Endodermal cell (in vitro differentiated cells): Measurements from ENCODE around the gene RFX7. TPM values are rescaled to one million over a fixed set of nuclear protein-coding genes. Genes with fewer than 3 reads are reported as not detected.

Experiments used
- DNase-seq: peaks from one replicate; pipeline ENCODE4 v3.0.0-alpha.2; 2017
- H3K27ac ChIP-seq: 2 replicates; pipeline ENCODE4 v1.5.1; 2013; ENCODE audit warnings: mild to moderate bottlenecking, low read depth, low read length, moderate library complexity
- H3K27me3 ChIP-seq: 2 replicates; pipeline ENCODE4 v1.6.1; 2013; ENCODE audit warnings: mild to moderate bottlenecking, low read length, moderate library complexity; ENCODE audit not compliant: insufficient read depth, control insufficient read depth, poor library complexity, severe bottlenecking
- H3K36me3 ChIP-seq: 2 replicates; pipeline ENCODE4 v1.7.0; 2013; ENCODE audit warnings: mild to moderate bottlenecking, low read length, moderate library complexity; ENCODE audit not compliant: control insufficient read depth, insufficient read depth
- H3K4me1 ChIP-seq: one replicate; pipeline ENCODE4 v1.7.0; 2013; ENCODE audit warnings: low read length; ENCODE audit not compliant: control insufficient read depth, insufficient read depth
- H3K4me3 ChIP-seq: 2 replicates; pipeline ENCODE4 v1.5.1; 2013; ENCODE audit warnings: mild to moderate bottlenecking, low read length, moderate library complexity
- H3K9ac ChIP-seq: 2 replicates; pipeline ENCODE4 v1.6.1; 2013; ENCODE audit warnings: mild to moderate bottlenecking, low read length, moderate library complexity; ENCODE audit not compliant: poor library complexity, severe bottlenecking; ENCODE audit errors: extremely low read depth
- H3K9me3 ChIP-seq: 2 replicates; pipeline ENCODE4 v1.6.1; 2013; ENCODE audit warnings: mild to moderate bottlenecking, low read length, moderate library complexity; ENCODE audit not compliant: control insufficient read depth
- H3K27ac Mint-ChIP-seq: 2 replicates; pipeline ENCODE4 v1.8.0; 2020; ENCODE audit warnings: mixed read lengths
- H3K27me3 Mint-ChIP-seq: 2 replicates; pipeline ENCODE4 v1.8.0; 2021; ENCODE audit warnings: mild to moderate bottlenecking, mixed read lengths; ENCODE audit not compliant: insufficient read depth
- H3K36me3 Mint-ChIP-seq: 2 replicates; pipeline ENCODE4 v1.8.0; 2020; ENCODE audit warnings: low read depth, mixed read lengths
- H3K4me1 Mint-ChIP-seq: 2 replicates; pipeline ENCODE4 v1.8.0; 2020; ENCODE audit warnings: mixed read lengths
- H3K4me3 Mint-ChIP-seq: 2 replicates; pipeline ENCODE4 v1.8.0; 2020; ENCODE audit warnings: mild to moderate bottlenecking, moderate library complexity, mixed read lengths
- H3K9me3 Mint-ChIP-seq: 2 replicates; pipeline ENCODE4 v1.8.0; 2020; ENCODE audit warnings: mild to moderate bottlenecking, mixed read lengths
- CTCF ChIP-seq: fragments of 200-600 bp; sonication (generic); conservative IDR thresholded peaks from 2 replicates; pipeline ENCODE4 v1.5.0; 2021; ENCODE audit warnings: antibody characterized with exemption, mild to moderate bottlenecking
- WGBS, 2 experiments: methylation state at CpG; one replicate each; pipeline versions ENCODE4 v1.1.5 to v1.1.7; 2013; ENCODE audit warnings: missing lambda C conversion rate in 2 of 2, mixed read lengths in 1 of 2; ENCODE audit not compliant: insufficient coverage in 1 of 2, insufficient read length in 1 of 2; 5-methylcytosine and 5-hydroxymethylcytosine counted together
- total RNA-seq, 2 donors: library from RNA; stranded (reverse); fragmentation: NEBNext Ultra II Directional in 1 of 2; extraction: Animal tissue kit (Norgen Biotek cat#: 25700) in 1 of 2; gene quantifications; 2 replicates in 1 of 2; 3 replicates in 1 of 2; pipeline ENCODE4 v1.2.1, GENCODE V29; 2021

RFX7 gene
- total RNA-seq, 2 donors from 2014 or later, result 19.3 to 25.3 TPM

DNA sequence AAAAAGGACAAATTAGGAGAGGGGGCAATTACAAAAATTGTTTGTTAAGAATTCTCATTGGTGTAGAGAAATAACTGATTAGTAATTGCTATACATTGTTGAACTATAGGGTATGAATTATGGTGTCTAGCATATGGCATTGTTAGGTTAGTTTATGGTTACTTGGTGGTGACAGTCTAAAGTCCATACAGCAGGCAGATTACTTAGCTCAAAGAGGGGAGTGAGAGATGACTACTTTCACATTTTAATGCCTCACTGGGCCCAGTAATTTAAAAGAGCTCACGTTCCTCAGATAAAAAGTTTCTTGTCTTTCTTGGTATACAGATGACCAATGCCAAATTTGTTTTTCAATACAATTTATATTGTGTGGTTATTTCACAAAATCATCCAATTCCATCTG is 137.8 kb downstream of the RFX7 start:
- H3K4me1 Mint-ChIP-seq, result no peaks in the 10 kb centered on the region
- peaks cover 15% of the 10 kb centered on the region for H3K9me3 Mint-ChIP-seq
- H3K36me3 Mint-ChIP-seq, result peaks cover 19% of the 10 kb centered on the region
- no peaks in the 10 kb centered on the region for H3K27me3 Mint-ChIP-seq
- H3K27ac ChIP-seq, result no peak overlapping the region
- H3K9me3 ChIP-seq, result no peaks in the 10 kb centered on the region
- no peak overlapping the region for H3K9ac ChIP-seq
- TF ChIP-seq CTCF, result no peak
- no peak overlapping the region for H3K27ac Mint-ChIP-seq
- DNase-seq, result no peak
- no peaks in the 10 kb centered on the region for H3K27me3 ChIP-seq
- WGBS, 2 experiments, result 100% methylated on average over 1 of the region's 1 CpG; no CpG with 5 or more reads in 1 of the 2 experiments
- no peaks in the 10 kb centered on the region for H3K4me1 ChIP-seq
- H3K4me3 Mint-ChIP-seq, result no peak overlapping the region
- H3K36me3 ChIP-seq, result no peaks in the 10 kb centered on the region
- no peak overlapping the region for H3K4me3 ChIP-seq

DNA sequence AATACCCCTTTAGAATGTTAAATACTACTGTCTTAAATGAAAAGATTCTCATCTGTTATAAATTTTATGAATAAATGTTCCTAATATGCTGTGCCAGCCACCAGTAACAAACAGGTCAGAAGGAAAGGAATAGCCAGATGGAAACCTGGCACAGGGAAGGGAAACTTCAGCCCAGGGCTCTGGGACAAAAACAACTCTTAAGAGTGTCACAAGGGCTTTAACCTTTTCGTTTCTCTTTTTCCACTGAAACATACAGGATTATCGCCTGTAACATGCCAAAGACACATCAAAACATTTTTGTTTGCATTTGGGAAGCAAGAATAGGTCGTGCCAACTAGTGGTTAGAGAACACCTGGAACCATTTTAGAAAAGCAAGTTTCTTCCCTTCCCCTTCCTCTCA is 141.2 kb downstream of the RFX7 start:
- Histone ChIP-seq H3K9me3 (no peaks in the 10 kb centered on the region), H3K4me3 (no peak overlapping the region), H3K27ac (no peak overlapping the region), H3K27me3 (no peaks in the 10 kb centered on the region), H3K9ac (no peak overlapping the region), H3K4me1 (no peaks in the 10 kb centered on the region), H3K36me3 (peaks cover 8% of the 10 kb centered on the region)
- Mint-ChIP-seq H3K4me3 (no peak overlapping the region), H3K4me1 (no peaks in the 10 kb centered on the region), H3K27ac (no peak overlapping the region), H3K36me3 (peaks cover 22% of the 10 kb centered on the region), H3K9me3 (no peaks in the 10 kb centered on the region), H3K27me3 (no peaks in the 10 kb centered on the region)
- 89 to 100% methylated on average over 2 to 3 of the region's 3 CpGs for WGBS, 2 experiments
- no peak for TF ChIP-seq CTCF
- no peak for DNase-seq

- Mint-ChIP-seq H3K4me1 (no peaks in the 10 kb centered on the region), H3K4me3 (no peak overlapping the region), H3K36me3 (peaks cover 47% of the 10 kb centered on the region), H3K27ac (no peak overlapping the region), H3K27me3 (no peaks in the 10 kb centered on the region), H3K9me3 (no peaks in the 10 kb centered on the region)
- H3K27me3 ChIP-seq, result no peaks in the 10 kb centered on the region
- no peak overlapping the region for H3K4me3 ChIP-seq
- no peaks in the 10 kb centered on the region for H3K9me3 ChIP-seq
- no peak for DNase-seq
- TF ChIP-seq CTCF, result no peak
- 96 to 100% methylated on average over 2 of the region's 2 CpGs for WGBS, 2 experiments
- no peak overlapping the region for H3K27ac ChIP-seq
- H3K36me3 ChIP-seq, result peaks cover 27% of the 10 kb centered on the region
- H3K4me1 ChIP-seq, result no peaks in the 10 kb centered on the region
- no peak overlapping the region for H3K9ac ChIP-seq
Observed at GRCh38 chr15:56099311-56099710, 144.4 kb downstream of the RFX7 start.
